Ascending aorta (tissue), 2 donors: ENCODE data around the gene EBLN2. TPM values are rescaled to one million over a fixed set of nuclear protein-coding genes. Genes with fewer than 3 reads are reported as not detected.

Source experiments
- DNase-seq, 2 donors: peaks; one replicate each; pipeline ENCODE4 v3.0.0-alpha.2; 2019; ENCODE audit warnings: low spot score in 2 of 2
- H3K27ac ChIP-seq, 2 donors: fragments of 200-600 bp; sonication (generic); one replicate each; pipeline ENCODE4 v1.5.1; 2016 to 2017; ENCODE audit warnings: mild to moderate bottlenecking in 1 of 2
- H3K27me3 ChIP-seq: fragments of 200-600 bp; sonication (generic); one replicate; pipeline ENCODE4 v1.5.1; 2017
- H3K36me3 ChIP-seq, 2 donors: fragments of 200-600 bp; sonication (generic); one replicate each; pipeline ENCODE4 v1.5.1; 2016
- H3K4me1 ChIP-seq, 2 donors: fragments of 200-600 bp; sonication (generic); one replicate each; pipeline ENCODE4 v1.5.1; 2016 to 2017; ENCODE audit warnings: mild to moderate bottlenecking in 1 of 2
- H3K4me3 ChIP-seq, 2 donors: fragments of 200-600 bp; sonication (generic); one replicate each; pipeline ENCODE4 v1.5.1; 2016 to 2017; ENCODE audit warnings: mild to moderate bottlenecking in 1 of 2
- H3K9me3 ChIP-seq, 2 donors: fragments of 200-600 bp; sonication (generic); one replicate each; pipeline ENCODE4 v1.5.1; 2016
- CTCF ChIP-seq, 3 experiments: fragments of 200-600 bp in 2 of 3; fragments of 450-650 bp in 1 of 3; sonication (generic) in 2 of 3; IDR thresholded peaks; one replicate each; pipeline ENCODE4 v1.5.1; 2016 to 2019; ENCODE audit warnings: antibody characterized with exemption in 3 of 3, mild to moderate bottlenecking in 1 of 3, moderate library complexity in 1 of 3
- intact Hi-C: fragments of 100-400 bp; cut with DNase I; formaldehyde crosslinking; loops from one replicate; pipeline ENCODE4 v1.15.1; 2023
- total RNA-seq: library from RNA; depleted of rRNA; stranded (reverse); fragments of >200 nt; gene quantifications from one replicate; pipeline ENCODE4 v1.1.0, GENCODE V29; 2016

Gene EBLN2
- total RNA-seq, 1 donor from 2014 or later: 0.53 TPM

GRCh38 chr3:73094951-73095350, 33.5 kb downstream of the EBLN2 start:
- H3K4me3 ChIP-seq: no peak overlapping the region

GRCh38 chr3:73096169-73096568, 34.7 kb downstream of the EBLN2 start:
- no peak for TF ChIP-seq CTCF (IDR thresholded peaks at IDR 0.05)
- intact Hi-C loops: no loop called here
- no peak overlapping the region for H3K4me3 ChIP-seq
- H3K27me3 ChIP-seq: no peaks in the 10 kb centered on the region
- no peak for DNase-seq
- H3K36me3 ChIP-seq: no peaks in the 10 kb centered on the region
- no peak overlapping the region for H3K27ac ChIP-seq
- H3K4me1 ChIP-seq: no peaks in the 10 kb centered on the region
- H3K9me3 ChIP-seq: no peaks in the 10 kb centered on the region

More at GRCh38 chr3:73094951-73095350, 33.5 kb downstream of the EBLN2 start:
- Histone ChIP-seq H3K4me1 (no peaks in the 10 kb centered on the region), H3K9me3 (no peaks in the 10 kb centered on the region), H3K27ac (no peak overlapping the region), H3K27me3 (no peaks in the 10 kb centered on the region), H3K36me3 (no peaks in the 10 kb centered on the region)
- intact Hi-C loops: no loop called here
- no peak for TF ChIP-seq CTCF (IDR thresholded peaks at IDR 0.05)
- no peak for DNase-seq

- H3K4me3 ChIP-seq: no peak overlapping the region
- no peak overlapping the region for H3K27ac ChIP-seq
- no peak for TF ChIP-seq CTCF (IDR thresholded peaks at IDR 0.05)
- H3K9me3 ChIP-seq: no peaks in the 10 kb centered on the region
- no peaks in the 10 kb centered on the region for H3K27me3 ChIP-seq
- DNase-seq: no peak
- no peaks in the 10 kb centered on the region for H3K4me1 ChIP-seq
- intact Hi-C loops: no loop called here
- no peaks in the 10 kb centered on the region for H3K36me3 ChIP-seq
Observed at GRCh38 chr3:73098026-73098425, 36.6 kb downstream of the EBLN2 start.

- intact Hi-C loops: no loop called here
- no peak for TF ChIP-seq CTCF (IDR thresholded peaks at IDR 0.05)
- no peak for DNase-seq
Observed at GRCh38 chr3:73098873-73099272, 37.4 kb downstream of the EBLN2 start.

GRCh38 chr3:73100741-73101559, 39.5 kb downstream of the EBLN2 start:
- H3K4me1 ChIP-seq: no peaks in the 10 kb centered on the region
- peak; percentile 72 to 96 (median 94) for TF ChIP-seq CTCF (IDR thresholded peaks at IDR 0.05)
- intact Hi-C loops: loop anchor here (1.0 to 5.0 kb wide), 4 partner anchors 331 to 746 kb away; no protein-coding TSS in a partner anchor
- no peak overlapping the region for H3K4me3 ChIP-seq
- peak in 1 of 2 donors; percentile 90 for DNase-seq
- no peaks in the 10 kb centered on the region for H3K27me3 ChIP-seq
- H3K9me3 ChIP-seq: no peaks in the 10 kb centered on the region
- no peaks in the 10 kb centered on the region for H3K36me3 ChIP-seq
- H3K27ac ChIP-seq: no peak overlapping the region

More at GRCh38 chr3:73098873-73099272, 37.4 kb downstream of the EBLN2 start:
- Histone ChIP-seq H3K27ac (no peak overlapping the region), H3K27me3 (no peaks in the 10 kb centered on the region), H3K4me3 (no peak overlapping the region), H3K4me1 (no peaks in the 10 kb centered on the region), H3K9me3 (no peaks in the 10 kb centered on the region), H3K36me3 (no peaks in the 10 kb centered on the region)
